Activated B cell treated with CpG ODN at 0.5 μM for 24 hours (primary cell): ENCODE results near the gene RAB11FIP3. TPM values are rescaled to one million over a fixed set of nuclear protein-coding genes. Genes with fewer than 3 reads are reported as not detected.

Experiments used
- ATAC-seq: fragments of 200-7000 bp; cut with Tn5 transposase; one replicate; pipeline ENCODE4 v1.10.0; 2021; ENCODE audit warnings: low read depth, mild to moderate bottlenecking, moderate library complexity
- CTCF ChIA-PET: fragments of 350-600 bp; sonication (Branson Sonifier 250); formaldehyde crosslinking; loops from one replicate; lab custom pipeline; 2021; ENCODE audit warnings: antibody characterized with exemption; lab: Charles Lee
- POLR2A ChIA-PET: fragments of 350-600 bp; sonication (Branson Sonifier 250); formaldehyde crosslinking; loops from one replicate; lab custom pipeline; 2021; ENCODE audit warnings: antibody characterized with exemption; lab: Charles Lee
- DNase-seq: peaks from one replicate; pipeline ENCODE4 v3.0.0; 2022
- H3K27ac Mint-ChIP-seq: one replicate; pipeline ENCODE4 v1.8.0; 2020; ENCODE audit warnings: mixed read lengths
- H3K27me3 Mint-ChIP-seq: one replicate; pipeline ENCODE4 v1.8.0; 2021; ENCODE audit warnings: mixed read lengths
- H3K36me3 Mint-ChIP-seq: one replicate; pipeline ENCODE4 v1.8.0; 2021; ENCODE audit warnings: low read depth, mixed read lengths
- H3K4me1 Mint-ChIP-seq: one replicate; pipeline ENCODE4 v1.8.0; 2021; ENCODE audit warnings: mixed read lengths
- H3K4me3 Mint-ChIP-seq: one replicate; pipeline ENCODE4 v1.8.0; 2020; ENCODE audit warnings: mild to moderate bottlenecking, mixed read lengths
- H3K9me3 Mint-ChIP-seq: one replicate; pipeline ENCODE4 v1.8.0; 2020; ENCODE audit warnings: mixed read lengths
- CTCF ChIP-seq: fragments of 200-600 bp; IDR thresholded peaks from one replicate; pipeline ENCODE4 v1.8.0; 2022; ENCODE audit warnings: antibody characterized with exemption, mild to moderate bottlenecking
- intact Hi-C: fragments of 100-400 bp; cut with micrococcal nuclease; formaldehyde crosslinking; loops from one replicate; pipeline ENCODE4 v1.15.1; 2024
- total RNA-seq: library from RNA; stranded (reverse); gene quantifications from 2 replicates; pipeline ENCODE4 v1.2.3, GENCODE V29; 2022

Gene RAB11FIP3
- total RNA-seq, 1 donor from 2014 or later = 35.4 TPM

GRCh38 chr16:471353-472198, 46.1 kb downstream of the RAB11FIP3 start:
- ChIA-PET POLR2A (no interaction called here), CTCF (no interaction called here)
- Mint-ChIP-seq H3K36me3 (peaks cover 30% of the 10 kb centered on the region), H3K4me3 (no peak overlapping the region), H3K9me3 (no peaks in the 10 kb centered on the region), H3K4me1 (no peaks in the 10 kb centered on the region), H3K27me3 (no peaks in the 10 kb centered on the region), H3K27ac (no peak overlapping the region)
- intact Hi-C loops = no loop called here
- ATAC-seq (no peak), DNase-seq (no peak)
- TF ChIP-seq CTCF = no peak

DNA sequence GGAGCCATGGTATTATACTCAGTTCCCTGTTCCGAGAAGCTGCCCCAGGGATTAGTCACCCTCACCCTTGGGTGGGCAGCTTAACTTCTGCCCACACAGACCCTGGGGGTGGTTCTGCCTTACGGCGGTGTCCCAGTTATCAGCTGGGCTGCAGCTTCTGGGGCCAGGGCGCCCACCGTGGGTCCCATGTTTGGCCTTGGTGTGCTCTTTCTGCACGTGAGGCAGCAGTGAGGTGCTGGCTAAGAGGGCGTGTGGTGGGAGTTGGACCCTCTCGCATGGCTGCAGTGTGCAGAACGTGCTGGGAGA, 46.7 kb downstream of the RAB11FIP3 start:
- H3K4me1 Mint-ChIP-seq = no peaks in the 10 kb centered on the region
- intact Hi-C loops = no loop called here
- no peak for TF ChIP-seq CTCF
- no peak for ATAC-seq
- ChIA-PET POLR2A (no interaction called here), CTCF (no interaction called here)
- peaks cover 30% of the 10 kb centered on the region for H3K36me3 Mint-ChIP-seq
- no peak for DNase-seq
- H3K27ac Mint-ChIP-seq = no peak overlapping the region
- H3K9me3 Mint-ChIP-seq = no peaks in the 10 kb centered on the region
- H3K4me3 Mint-ChIP-seq = no peak overlapping the region
- no peaks in the 10 kb centered on the region for H3K27me3 Mint-ChIP-seq

GRCh38 chr16:473046-474043, 47.9 kb downstream of the RAB11FIP3 start:
- TF ChIP-seq CTCF = no peak
- Mint-ChIP-seq H3K36me3 (peaks cover 30% of the 10 kb centered on the region), H3K4me3 (no peak overlapping the region), H3K27ac (no peak overlapping the region), H3K9me3 (no peaks in the 10 kb centered on the region), H3K4me1 (no peaks in the 10 kb centered on the region), H3K27me3 (no peaks in the 10 kb centered on the region)
- intact Hi-C loops = no loop called here
- no peak for DNase-seq
- ChIA-PET CTCF (no interaction called here), POLR2A (no interaction called here)
- no peak for ATAC-seq

GRCh38 chr16:474420-475122, 49.1 kb downstream of the RAB11FIP3 start:
- TF ChIP-seq CTCF = no peak
- POLR2A ChIA-PET = no interaction called here
- H3K9me3 Mint-ChIP-seq = no peaks in the 10 kb centered on the region
- H3K27ac Mint-ChIP-seq = no peak overlapping the region
- ATAC-seq (no peak), DNase-seq (no peak)
- H3K27me3 Mint-ChIP-seq = no peaks in the 10 kb centered on the region
- CTCF ChIA-PET = no interaction called here
- H3K4me1 Mint-ChIP-seq = no peaks in the 10 kb centered on the region
- no peak overlapping the region for H3K4me3 Mint-ChIP-seq
- intact Hi-C loops = no loop called here
- peaks cover 30% of the 10 kb centered on the region for H3K36me3 Mint-ChIP-seq
